ENCODE data around the gene NAALADL2.
"Not testable (repeated sequence)": the region's sequence is repeated elsewhere in the genome, so short reads cannot be mapped to it uniquely, and the experiment has no call there.

Gene NAALADL2

DNA sequence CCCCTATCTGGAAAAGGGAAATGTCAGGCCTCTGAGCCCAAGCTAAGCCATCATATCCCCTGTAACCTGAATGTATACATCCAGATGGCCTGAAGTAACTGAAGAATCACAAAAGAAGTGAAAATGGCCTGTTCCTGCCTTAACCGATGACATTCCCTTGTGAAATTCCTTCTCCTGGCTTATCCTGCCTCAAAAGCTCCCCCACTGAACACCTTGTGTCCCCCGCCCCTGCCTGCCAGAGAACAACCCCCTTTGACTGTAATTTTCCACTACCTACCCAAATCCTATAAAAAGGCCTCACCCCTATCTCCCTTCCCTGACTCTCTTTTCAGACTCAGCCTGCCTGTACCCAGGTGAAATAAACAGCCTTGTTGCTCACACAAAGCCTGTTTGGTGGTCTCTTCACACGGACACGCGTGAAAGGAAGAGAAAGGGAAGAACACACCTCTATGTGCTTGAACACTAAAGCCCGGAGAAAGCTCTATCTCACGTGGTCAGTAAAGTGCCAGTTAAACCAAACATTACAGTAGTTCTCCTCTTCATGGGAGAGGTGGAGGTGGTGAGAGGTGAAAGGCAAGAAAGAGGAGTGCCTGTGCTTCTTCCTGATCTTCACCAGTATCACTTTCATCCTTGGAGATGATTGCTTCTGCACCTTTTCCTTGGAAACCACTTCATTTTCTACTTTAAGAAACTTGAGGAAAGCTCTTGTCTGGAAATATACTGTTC lies 963.8 kb downstream of the NAALADL2 start:
- not testable (repeated sequence) for DNase-seq

DNA sequence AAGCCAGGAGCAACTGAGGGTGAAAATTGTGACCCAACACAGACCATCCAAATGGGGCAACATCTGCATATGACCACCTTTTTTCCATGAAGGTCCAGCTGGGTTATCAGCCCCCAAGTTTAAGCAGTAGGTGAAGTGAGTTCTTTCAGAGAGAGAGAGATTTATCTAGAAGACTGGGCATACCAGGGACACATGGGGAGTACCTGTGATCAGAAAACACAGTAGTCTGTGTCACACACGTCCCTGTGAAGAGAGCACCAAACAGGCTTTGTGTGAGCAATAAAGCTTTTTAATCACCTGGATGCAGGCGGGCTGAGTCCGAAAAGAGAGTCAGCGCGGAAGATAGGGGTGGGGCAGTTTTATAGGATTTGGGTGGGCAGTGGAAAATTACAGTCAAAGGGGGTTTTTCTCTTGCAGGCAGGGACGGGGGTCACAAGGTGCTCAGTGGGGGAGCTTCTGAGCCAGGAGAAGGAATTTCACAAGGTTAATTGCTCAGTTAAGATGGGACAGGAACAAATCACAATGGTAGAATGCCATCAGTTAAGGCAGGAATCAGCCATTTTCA lies 966.0 kb downstream of the NAALADL2 start:
- not testable (repeated sequence) for DNase-seq

DNA sequence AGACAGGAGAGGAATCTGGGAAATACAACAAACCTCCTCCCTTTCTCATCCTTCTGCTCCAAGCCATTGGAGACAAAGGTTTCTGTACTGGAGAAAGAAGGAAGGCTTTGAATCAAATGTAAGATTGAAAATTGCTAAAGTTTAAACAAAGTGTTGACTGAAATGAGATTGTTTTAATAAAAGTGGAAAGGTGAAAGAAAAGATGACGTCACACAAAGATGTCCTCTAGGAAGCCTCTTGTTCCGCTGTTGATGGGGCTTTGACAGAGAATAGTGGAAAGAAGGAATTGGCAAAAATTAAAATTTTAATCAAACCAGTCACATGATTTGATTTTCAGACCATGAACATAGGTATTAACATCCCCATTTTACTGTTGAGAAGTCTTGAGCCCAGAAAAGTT lies 967.6 kb downstream of the NAALADL2 start:
- no peak for DNase-seq

DNA sequence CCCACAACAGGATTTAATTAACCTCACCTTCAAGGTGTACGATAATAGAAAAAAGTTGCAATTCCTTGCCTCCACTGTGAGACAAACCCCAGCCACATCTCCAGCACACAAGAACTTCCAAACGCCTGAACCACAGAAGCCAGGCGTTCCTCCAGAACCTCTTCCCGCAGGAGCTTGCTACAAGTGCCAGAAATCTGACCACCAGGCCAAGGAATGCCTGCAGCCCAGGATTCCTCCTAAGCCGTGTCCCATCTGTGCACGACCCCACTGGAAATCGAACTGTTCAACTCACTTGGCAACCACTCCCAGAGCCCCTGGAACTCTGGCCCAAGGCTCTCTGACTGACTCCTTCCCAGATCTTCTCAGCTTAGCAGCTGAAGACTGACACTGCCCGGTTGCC lies 970.7 kb downstream of the NAALADL2 start:
- DNase-seq, result not testable (repeated sequence)

DNA sequence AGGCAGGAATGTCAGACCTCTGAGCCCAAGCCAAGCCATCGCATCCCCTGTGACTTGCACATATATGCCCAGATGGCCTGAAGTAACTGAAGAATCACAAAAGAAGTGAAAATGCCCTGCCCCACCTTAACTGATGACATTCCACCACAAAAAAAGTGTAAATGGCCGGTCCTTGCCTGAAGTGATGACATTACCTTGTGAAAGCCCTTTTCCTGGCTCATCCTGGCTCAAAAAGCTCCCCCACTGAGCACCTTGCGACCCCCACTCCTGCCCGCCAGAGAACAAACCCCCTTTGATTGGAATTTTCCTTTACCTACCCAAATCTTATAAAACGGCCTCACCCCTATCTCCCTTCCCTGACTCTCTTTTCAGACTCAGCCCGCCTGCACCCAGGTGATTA lies 976.6 kb downstream of the NAALADL2 start:
- not testable (repeated sequence) for DNase-seq

DNA sequence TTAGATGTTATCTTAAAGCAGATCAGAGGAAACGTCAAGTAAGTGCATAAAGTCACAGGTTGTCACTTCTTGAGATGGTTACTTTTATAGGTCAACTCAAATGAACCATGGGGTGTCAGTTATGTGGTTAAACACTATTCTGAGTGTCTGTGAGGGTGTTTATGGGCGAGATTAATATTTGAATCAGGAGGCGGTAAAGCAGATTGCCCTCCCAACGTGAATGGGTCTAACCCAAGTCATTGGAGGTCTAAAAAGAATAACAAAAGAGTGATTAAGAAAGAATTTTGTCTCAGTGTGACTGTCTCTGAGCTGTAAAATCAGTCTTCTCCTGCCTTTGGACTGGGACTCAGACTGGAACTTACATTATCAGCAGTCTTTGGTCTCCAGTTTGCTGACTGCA lies 977.5 kb downstream of the NAALADL2 start:
- no peak for DNase-seq

DNA sequence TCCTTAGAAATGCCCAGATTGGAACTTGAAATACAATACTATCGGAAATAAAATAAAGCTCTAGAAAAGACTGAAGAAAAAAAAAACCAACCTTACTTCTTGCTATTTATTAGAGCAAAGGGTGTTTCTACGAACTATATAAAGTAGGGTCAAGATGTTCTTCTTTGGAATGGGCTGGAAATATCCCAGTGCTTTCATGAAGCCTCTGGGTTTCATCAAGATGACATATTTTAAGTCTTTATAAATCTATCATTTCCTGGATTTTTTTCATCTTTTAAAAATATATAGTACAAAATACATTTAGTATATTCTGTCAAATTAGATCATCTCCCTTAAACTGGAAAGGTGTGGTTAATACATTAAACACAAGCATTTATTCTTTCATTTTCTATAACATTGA lies 978.8 kb downstream of the NAALADL2 start:
- DNase-seq, result no peak

DNA sequence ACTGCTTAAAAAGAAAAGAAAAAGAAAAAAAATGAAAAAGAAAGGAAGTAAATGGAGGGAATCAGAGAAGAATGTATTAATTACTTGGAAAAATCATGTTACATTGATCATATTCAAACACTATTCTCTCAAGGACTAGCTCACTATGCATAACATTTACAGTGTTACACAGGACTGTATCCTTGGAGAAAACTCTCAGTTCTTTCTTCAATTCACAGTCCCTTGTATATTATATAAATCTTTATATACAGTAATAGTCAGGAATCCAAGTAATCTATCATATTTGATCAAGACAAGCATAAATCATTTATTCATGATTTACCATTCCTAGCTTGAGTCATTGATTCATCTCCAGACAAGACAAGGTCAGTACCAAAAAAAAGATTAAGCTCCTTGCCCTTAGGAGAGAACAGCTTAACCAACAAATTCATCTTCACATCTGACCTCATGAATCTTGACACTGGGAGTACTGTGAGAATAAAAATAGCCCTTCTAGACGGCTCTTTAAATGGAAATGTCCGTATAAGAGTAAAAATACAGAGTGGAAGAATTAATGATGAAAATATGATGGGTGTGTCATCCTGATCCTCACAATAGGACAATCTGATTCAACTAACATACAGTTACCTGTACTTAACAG lies 980.4 kb downstream of the NAALADL2 start:
- no peak for DNase-seq

DNA sequence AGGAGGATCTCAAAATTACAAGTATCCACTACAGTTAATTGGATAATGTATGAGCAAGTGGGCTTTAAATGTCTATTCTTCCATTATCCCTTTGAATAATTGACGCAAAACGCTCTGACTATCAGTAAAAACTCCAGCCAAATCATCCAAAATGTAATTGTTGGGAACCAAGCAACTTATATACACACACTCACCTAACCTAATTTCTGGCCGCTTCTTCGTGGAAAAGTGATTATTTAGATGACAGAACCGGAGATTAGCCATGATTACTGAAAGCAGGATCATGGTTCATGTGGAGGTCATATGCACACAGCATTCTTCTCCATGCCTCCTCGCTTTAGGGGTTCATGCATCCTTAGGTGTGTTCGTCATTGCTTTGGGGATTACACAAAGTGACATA lies 992.4 kb downstream of the NAALADL2 start:
- DNase-seq, result no peak

DNA sequence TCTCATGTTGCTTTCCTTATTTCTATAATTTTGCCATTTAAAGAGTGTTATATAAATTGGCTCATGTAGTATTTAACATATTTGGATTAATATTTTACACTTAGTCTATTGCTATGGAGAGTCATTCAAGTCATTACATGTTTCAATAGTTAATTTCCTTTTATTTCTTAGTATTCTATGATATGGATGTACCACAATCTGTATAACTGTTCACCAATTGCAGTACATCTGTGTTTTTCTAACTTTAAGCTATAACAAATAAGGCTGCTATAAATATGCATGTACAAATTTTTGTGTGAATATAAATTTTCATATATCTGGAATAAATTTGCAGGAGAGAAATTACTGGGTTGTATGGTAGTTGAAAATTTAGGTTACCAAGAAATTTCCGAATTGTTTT lies 993.4 kb downstream of the NAALADL2 start:
- no peak for DNase-seq

DNA sequence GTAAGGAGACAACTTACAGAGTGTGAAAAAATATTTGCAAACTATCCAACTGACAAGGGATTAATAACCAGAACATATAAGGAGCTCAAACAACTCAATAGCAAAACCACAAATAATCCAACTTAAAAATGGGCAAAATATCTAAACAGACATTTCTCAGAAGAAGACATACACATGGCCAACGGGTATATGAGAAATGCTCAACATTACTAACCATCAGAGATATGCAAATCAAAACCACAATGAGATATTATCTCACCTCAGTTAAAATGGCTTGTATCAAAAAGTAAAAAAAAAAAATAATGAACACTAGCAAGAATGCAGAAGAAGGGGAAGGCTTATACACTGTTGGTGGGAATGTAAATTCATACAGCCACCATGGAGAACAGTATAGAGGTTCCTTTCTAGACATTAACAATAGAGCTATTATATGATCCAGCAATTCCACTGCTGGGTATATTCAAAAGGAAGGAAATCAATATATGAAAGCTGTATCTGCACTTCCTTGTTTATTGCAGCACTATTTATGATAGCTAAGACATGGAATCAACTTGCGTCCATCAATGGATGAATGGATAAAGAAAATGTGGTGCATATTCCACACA lies 998.6 kb downstream of the NAALADL2 start:
- DNase-seq, result no peak

All from activated CD4-positive, CD25-positive, alpha-beta regulatory T cell (primary cell).